ENCODE data around the gene TMEM214.
A peak's percentile ranks its signal among the peaks of the same experiment; 100 is the strongest.

Gene TMEM214

GRCh38 chr2:27032495-27033252 lies at the start of gene TMEM214:
TMEM214 (plus strand) TSS chr2:27032965; CDS start chr2:27033016, 51 bp downstream.
- peak; percentile 98 to 99 for ATAC-seq

- no peak for ATAC-seq
Measured at GRCh38 chr2:26983746-26984145, 49.0 kb upstream of the TMEM214 start.

- ATAC-seq: no peak
Measured at GRCh38 chr2:26985807-26986206, 47.0 kb upstream of the TMEM214 start.

- no peak for ATAC-seq
Measured at GRCh38 chr2:26986576-26986975, 46.2 kb upstream of the TMEM214 start.

- no peak for ATAC-seq
Measured at GRCh38 chr2:26988058-26988860, 44.5 kb upstream of the TMEM214 start.

- no peak for ATAC-seq
Measured at GRCh38 chr2:26989156-26989555, 43.6 kb upstream of the TMEM214 start.

- no peak for ATAC-seq
Measured at GRCh38 chr2:26991717-26992116, 41.0 kb upstream of the TMEM214 start.

- no peak for ATAC-seq
Measured at GRCh38 chr2:26993768-26994167, 39.0 kb upstream of the TMEM214 start.

- ATAC-seq: no peak
Measured at GRCh38 chr2:26994983-26995382, 37.8 kb upstream of the TMEM214 start.

GRCh38 chr2:26997394-26997793 lies 35.4 kb upstream of the TMEM214 start:
- ATAC-seq: no peak

- no peak for ATAC-seq
Measured at GRCh38 chr2:26998323-26998722, 34.4 kb upstream of the TMEM214 start.

- no peak for ATAC-seq
Measured at GRCh38 chr2:27000228-27000627, 32.5 kb upstream of the TMEM214 start.

- no peak for ATAC-seq
Measured at GRCh38 chr2:27000995-27001394, 31.8 kb upstream of the TMEM214 start.

- ATAC-seq: no peak
Measured at GRCh38 chr2:27001950-27002349, 30.8 kb upstream of the TMEM214 start.

- ATAC-seq: no peak
Measured at GRCh38 chr2:27003007-27003406, 29.8 kb upstream of the TMEM214 start.

GRCh38 chr2:27003857-27004256 lies 28.9 kb upstream of the TMEM214 start:
- no peak for ATAC-seq

GRCh38 chr2:27006602-27007415 lies 26.0 kb upstream of the TMEM214 start:
- ATAC-seq: no peak

- ATAC-seq: no peak
Measured at GRCh38 chr2:27007416-27008374, 25.1 kb upstream of the TMEM214 start.

- ATAC-seq: no peak
Measured at GRCh38 chr2:27008678-27009077, 24.1 kb upstream of the TMEM214 start.

- ATAC-seq: no peak
Measured at GRCh38 chr2:27009083-27009482, 23.7 kb upstream of the TMEM214 start.

GRCh38 chr2:27009716-27010115 lies 23.0 kb upstream of the TMEM214 start:
- ATAC-seq: no peak

GRCh38 chr2:27010139-27010538 lies 22.6 kb upstream of the TMEM214 start:
- ATAC-seq: no peak
